Progenitor cell of endocrine pancreas (in vitro differentiated cells): Measurements from ENCODE around the gene ZBTB16. TPM values are rescaled to one million over a fixed set of nuclear protein-coding genes. Genes with fewer than 3 reads are reported as not detected.

Source experiments
- DNase-seq: peaks from one replicate; pipeline ENCODE4 v3.0.0; 2021; ENCODE audit warnings: low spot score; ENCODE audit not compliant: unreplicated experiment
- H3K27ac Mint-ChIP-seq: 2 replicates; pipeline ENCODE4 v1.8.0; 2021; ENCODE audit warnings: mild to moderate bottlenecking, moderate library complexity, mixed read lengths
- H3K27me3 Mint-ChIP-seq: 2 replicates; pipeline ENCODE4 v1.8.0; 2021; ENCODE audit warnings: mixed read lengths
- H3K36me3 Mint-ChIP-seq: 2 replicates; pipeline ENCODE4 v1.8.0; 2022; ENCODE audit warnings: mixed read lengths; ENCODE audit not compliant: insufficient read depth
- H3K4me1 Mint-ChIP-seq: 2 replicates; pipeline ENCODE4 v1.8.0; 2021; ENCODE audit warnings: low read depth, mixed read lengths
- H3K4me3 Mint-ChIP-seq: 2 replicates; pipeline ENCODE4 v1.8.0; 2021; ENCODE audit warnings: low read depth, mild to moderate bottlenecking, moderate library complexity, mixed read lengths
- H3K9me3 Mint-ChIP-seq: 2 replicates; pipeline ENCODE4 v1.8.0; 2021; ENCODE audit warnings: low read depth, mixed read lengths
- CTCF ChIP-seq: fragments of 200-600 bp; sonication (generic); IDR thresholded peaks from one replicate; pipeline ENCODE4 v1.5.0; 2021; ENCODE audit warnings: antibody characterized with exemption, mild to moderate bottlenecking; ENCODE audit not compliant: unreplicated experiment
- total RNA-seq: library from RNA; stranded (reverse); gene quantifications from 2 replicates; pipeline ENCODE4 v1.2.1, GENCODE V29; 2021

Gene ZBTB16
- total RNA-seq, 1 donor from 2014 or later: 29.6 TPM

- no peak for DNase-seq
- Mint-ChIP-seq H3K27ac (no peak overlapping the region), H3K9me3 (no peaks in the 10 kb centered on the region), H3K36me3 (no peaks in the 10 kb centered on the region), H3K27me3 (peaks cover 9% of the 10 kb centered on the region), H3K4me1 (no peaks in the 10 kb centered on the region), H3K4me3 (no peak overlapping the region)
- TF ChIP-seq CTCF: no peak
These were observed 41.8 kb upstream of the ZBTB16 start for GRCh38 chr11:114017723-114018122.

- Mint-ChIP-seq H3K9me3 (no peaks in the 10 kb centered on the region), H3K36me3 (no peaks in the 10 kb centered on the region), H3K4me3 (no peak overlapping the region), H3K4me1 (no peaks in the 10 kb centered on the region), H3K27ac (no peak overlapping the region), H3K27me3 (peaks cover 8% of the 10 kb centered on the region)
- DNase-seq: no peak
- TF ChIP-seq CTCF: no peak
These were observed 40.5 kb upstream of the ZBTB16 start for GRCh38 chr11:114019046-114019445.

- H3K9me3 Mint-ChIP-seq: no peaks in the 10 kb centered on the region
- peaks cover 8% of the 10 kb centered on the region for H3K27me3 Mint-ChIP-seq
- H3K4me1 Mint-ChIP-seq: no peaks in the 10 kb centered on the region
- TF ChIP-seq CTCF: no peak
- DNase-seq: no peak
- H3K4me3 Mint-ChIP-seq: no peak overlapping the region
- no peaks in the 10 kb centered on the region for H3K36me3 Mint-ChIP-seq
- H3K27ac Mint-ChIP-seq: no peak overlapping the region
These were observed 39.9 kb upstream of the ZBTB16 start for GRCh38 chr11:114019574-114019973.

- Mint-ChIP-seq H3K36me3 (no peaks in the 10 kb centered on the region), H3K4me3 (no peak overlapping the region), H3K4me1 (no peaks in the 10 kb centered on the region), H3K27ac (no peak overlapping the region), H3K27me3 (peaks cover 36% of the 10 kb centered on the region), H3K9me3 (no peaks in the 10 kb centered on the region)
- no peak for DNase-seq
- no peak for TF ChIP-seq CTCF
These were observed 34.1 kb upstream of the ZBTB16 start for GRCh38 chr11:114025329-114025907.

- Mint-ChIP-seq H3K27ac (no peak overlapping the region), H3K4me3 (no peak overlapping the region), H3K4me1 (no peaks in the 10 kb centered on the region), H3K9me3 (no peaks in the 10 kb centered on the region), H3K27me3 (peaks cover 43% of the 10 kb centered on the region), H3K36me3 (no peaks in the 10 kb centered on the region)
- peak; percentile 46 for TF ChIP-seq CTCF
- DNase-seq: no peak
These were observed 33.2 kb upstream of the ZBTB16 start for GRCh38 chr11:114026355-114026754.
